ENCODE measurements around the gene ATP6V0A4. TPM values are rescaled to one million over a fixed set of nuclear protein-coding genes. Genes with fewer than 3 reads are reported as not detected.
A peak's percentile ranks its signal among the peaks of the same experiment; 100 is the strongest.

The ATP6V0A4 gene
- total RNA-seq, 1 donor from 2014 or later = not detected

DNA sequence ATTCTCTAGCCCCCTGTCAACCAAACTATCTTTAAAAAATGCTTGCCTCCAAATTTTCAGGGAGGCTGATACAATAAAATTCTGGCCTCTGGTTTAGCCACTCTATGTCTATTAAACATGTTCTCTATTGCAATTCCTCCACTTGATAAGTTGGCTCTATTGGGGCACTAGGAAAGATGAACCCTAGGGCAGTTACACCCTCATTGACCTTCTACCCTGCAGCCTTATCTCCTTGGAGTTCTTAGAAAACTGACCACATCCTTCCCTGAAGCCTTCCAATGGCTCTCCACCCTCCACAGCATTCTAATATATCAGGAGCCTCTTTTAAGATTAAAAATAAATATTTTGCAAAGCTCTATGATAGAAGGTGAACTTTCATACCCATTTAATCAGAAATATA, 127.4 kb downstream of the ATP6V0A4 start:
- no peak overlapping the region for H3K27ac Mint-ChIP-seq
- peaks cover 5% of the 10 kb centered on the region for H3K27me3 Mint-ChIP-seq (ENCODE audit: insufficient read depth)
- no peaks in the 10 kb centered on the region for H3K9me3 Mint-ChIP-seq
- DNase-seq (ENCODE audit: low spot score) = no peak
- H3K4me1 Mint-ChIP-seq (ENCODE audit: low read depth) = peaks cover 18% of the 10 kb centered on the region
- intact Hi-C loops (cut with micrococcal nuclease) = no loop called here
- H3K36me3 Mint-ChIP-seq (ENCODE audit: low read depth) = no peaks in the 10 kb centered on the region
- no peak overlapping the region for H3K4me3 Mint-ChIP-seq

DNA sequence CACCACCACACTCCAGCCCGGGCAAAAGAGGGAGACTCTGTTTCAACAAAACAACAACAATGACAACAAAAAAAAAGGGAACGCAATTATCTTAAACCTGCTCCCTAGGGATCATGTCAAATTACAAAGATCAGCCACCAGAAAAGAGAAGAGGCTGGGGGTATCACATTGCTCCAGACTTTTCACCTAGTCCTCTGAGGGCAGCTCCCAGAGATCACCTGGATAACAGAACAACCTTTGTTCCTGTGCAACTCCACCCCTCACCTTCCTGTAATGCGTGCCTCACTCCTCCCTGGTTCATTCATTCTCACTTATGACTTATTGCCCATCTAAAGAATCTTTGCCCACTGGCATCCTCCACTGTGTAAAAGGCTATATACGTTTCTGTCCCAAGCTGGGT, 128.6 kb downstream of the ATP6V0A4 start:
- peaks cover 11% of the 10 kb centered on the region for H3K27me3 Mint-ChIP-seq (ENCODE audit: insufficient read depth)
- peaks cover 20% of the 10 kb centered on the region for H3K4me1 Mint-ChIP-seq (ENCODE audit: low read depth)
- H3K27ac Mint-ChIP-seq = no peak overlapping the region
- no peaks in the 10 kb centered on the region for H3K9me3 Mint-ChIP-seq
- DNase-seq (ENCODE audit: low spot score) = no peak
- no peak overlapping the region for H3K4me3 Mint-ChIP-seq
- H3K36me3 Mint-ChIP-seq (ENCODE audit: low read depth) = no peaks in the 10 kb centered on the region
- intact Hi-C loops (cut with micrococcal nuclease) = no loop called here

DNA sequence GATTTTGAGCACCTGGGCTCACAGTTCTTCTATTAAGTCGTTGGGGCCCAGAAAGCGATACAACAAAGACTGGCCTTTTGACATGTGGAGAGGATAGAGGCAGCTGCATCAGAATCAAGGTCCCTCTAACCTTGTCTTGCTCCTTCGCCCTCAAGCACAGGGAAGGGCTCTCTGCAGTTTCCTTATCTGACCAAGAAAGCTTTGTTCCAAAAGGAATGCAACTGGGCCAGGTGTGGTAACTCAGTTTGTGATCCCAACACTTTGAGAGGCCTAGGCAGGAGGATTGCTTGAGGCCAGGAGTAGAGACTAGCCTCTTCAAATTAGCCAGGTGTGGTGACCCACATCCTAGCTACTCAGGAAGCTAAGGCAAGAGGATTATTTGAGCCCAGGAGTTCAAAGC, 129.1 kb downstream of the ATP6V0A4 start:
- Mint-ChIP-seq H3K4me1 (ENCODE audit: low read depth) (peaks cover 24% of the 10 kb centered on the region), H3K27ac (no peak overlapping the region), H3K9me3 (no peaks in the 10 kb centered on the region), H3K27me3 (ENCODE audit: insufficient read depth) (peaks cover 15% of the 10 kb centered on the region), H3K36me3 (ENCODE audit: low read depth) (no peaks in the 10 kb centered on the region), H3K4me3 (no peak overlapping the region)
- no peak for DNase-seq (ENCODE audit: low spot score)
- intact Hi-C loops (cut with micrococcal nuclease) = no loop called here

DNA sequence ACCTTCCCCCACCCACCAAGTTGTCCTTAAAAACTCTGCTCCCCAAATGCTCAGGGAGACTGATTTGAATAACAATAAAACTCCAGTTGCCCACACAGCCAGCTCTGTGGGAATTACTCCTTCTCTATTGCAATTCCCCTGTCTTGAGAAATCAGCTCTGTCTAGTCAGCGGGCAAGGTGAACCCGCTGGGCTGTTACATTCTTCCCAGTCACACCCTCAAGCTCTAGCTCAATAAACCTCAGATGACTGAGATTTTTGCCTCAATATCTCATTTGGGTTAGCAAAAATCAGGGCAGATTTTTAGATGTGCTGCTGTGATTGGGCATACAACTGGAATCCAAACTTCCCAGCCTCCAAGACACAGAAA, 129.8 kb downstream of the ATP6V0A4 start:
- Mint-ChIP-seq H3K27me3 (ENCODE audit: insufficient read depth) (peaks cover 22% of the 10 kb centered on the region), H3K36me3 (ENCODE audit: low read depth) (no peaks in the 10 kb centered on the region), H3K4me1 (ENCODE audit: low read depth) (peaks cover 28% of the 10 kb centered on the region), H3K4me3 (no peak overlapping the region), H3K9me3 (no peaks in the 10 kb centered on the region), H3K27ac (no peak overlapping the region)
- no peak for DNase-seq (ENCODE audit: low spot score)
- intact Hi-C loops (cut with micrococcal nuclease) = no loop called here

DNA sequence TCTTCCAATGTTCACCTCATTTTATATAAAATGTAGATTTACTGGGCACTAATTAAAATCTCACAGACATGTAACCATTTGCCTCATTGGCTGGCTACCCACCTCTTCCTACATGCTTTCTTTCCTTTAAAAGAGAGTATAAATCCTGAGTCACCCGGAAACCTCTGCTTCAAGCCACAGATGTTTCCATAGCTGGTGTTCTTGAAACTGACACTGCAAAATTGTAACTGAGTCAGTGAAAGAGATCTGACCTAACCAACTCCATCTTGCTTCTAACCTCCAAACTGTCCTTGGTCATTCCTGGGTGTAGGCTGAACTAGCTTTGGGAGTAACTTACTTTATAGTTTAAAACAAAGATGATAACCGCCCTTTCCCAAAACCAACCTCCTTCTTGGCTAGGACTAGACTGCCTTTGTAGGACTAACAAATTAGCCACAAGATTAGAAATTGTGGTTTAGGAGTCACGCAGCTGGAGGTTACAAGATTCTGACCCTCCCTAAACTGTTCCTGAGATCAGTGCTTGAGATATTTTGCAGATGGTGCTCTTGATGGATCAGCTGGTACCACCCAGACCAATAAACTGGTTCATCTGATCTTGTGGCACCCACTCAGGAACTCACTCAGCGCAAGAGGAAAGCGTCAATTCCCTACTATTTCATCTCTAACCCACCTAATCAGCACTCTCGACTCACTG, 130.3 kb downstream of the ATP6V0A4 start:
- Mint-ChIP-seq H3K9me3 (no peaks in the 10 kb centered on the region), H3K4me3 (no peak overlapping the region), H3K27ac (peak overlapping the region; percentile 7), H3K4me1 (ENCODE audit: low read depth) (peaks cover 28% of the 10 kb centered on the region), H3K36me3 (ENCODE audit: low read depth) (no peaks in the 10 kb centered on the region), H3K27me3 (ENCODE audit: insufficient read depth) (peaks cover 23% of the 10 kb centered on the region)
- intact Hi-C loops (cut with micrococcal nuclease) = loop anchor here (1.0 kb wide), 1 partner anchor 42 kb away; no protein-coding TSS in a partner anchor
- no peak for DNase-seq (ENCODE audit: low spot score)

DNA sequence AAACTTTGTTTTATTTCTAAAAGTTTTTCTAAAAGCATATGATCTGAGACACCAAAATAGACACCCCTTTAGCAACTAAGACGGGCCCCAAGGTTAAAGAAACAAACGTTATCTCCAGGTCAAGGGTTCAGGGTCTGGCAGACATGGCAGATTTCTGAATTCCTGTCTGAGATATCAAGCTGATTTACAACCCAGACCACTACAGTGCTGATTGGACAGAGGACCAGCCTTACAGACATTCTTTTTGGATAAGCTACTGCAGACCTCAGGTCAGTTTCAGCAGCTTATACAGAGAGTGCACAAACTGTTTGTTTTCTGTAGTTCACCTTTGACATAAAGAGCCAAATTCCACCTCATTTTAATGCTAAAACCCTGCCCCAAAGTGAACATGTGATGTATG, 131.6 kb downstream of the ATP6V0A4 start:
- DNase-seq (ENCODE audit: low spot score) = no peak
- no peaks in the 10 kb centered on the region for H3K9me3 Mint-ChIP-seq
- no peak overlapping the region for H3K27ac Mint-ChIP-seq
- H3K4me3 Mint-ChIP-seq = no peak overlapping the region
- intact Hi-C loops (cut with micrococcal nuclease) = no loop called here
- H3K4me1 Mint-ChIP-seq (ENCODE audit: low read depth) = peaks cover 28% of the 10 kb centered on the region
- H3K27me3 Mint-ChIP-seq (ENCODE audit: insufficient read depth) = peaks cover 24% of the 10 kb centered on the region
- no peaks in the 10 kb centered on the region for H3K36me3 Mint-ChIP-seq (ENCODE audit: low read depth)

DNA sequence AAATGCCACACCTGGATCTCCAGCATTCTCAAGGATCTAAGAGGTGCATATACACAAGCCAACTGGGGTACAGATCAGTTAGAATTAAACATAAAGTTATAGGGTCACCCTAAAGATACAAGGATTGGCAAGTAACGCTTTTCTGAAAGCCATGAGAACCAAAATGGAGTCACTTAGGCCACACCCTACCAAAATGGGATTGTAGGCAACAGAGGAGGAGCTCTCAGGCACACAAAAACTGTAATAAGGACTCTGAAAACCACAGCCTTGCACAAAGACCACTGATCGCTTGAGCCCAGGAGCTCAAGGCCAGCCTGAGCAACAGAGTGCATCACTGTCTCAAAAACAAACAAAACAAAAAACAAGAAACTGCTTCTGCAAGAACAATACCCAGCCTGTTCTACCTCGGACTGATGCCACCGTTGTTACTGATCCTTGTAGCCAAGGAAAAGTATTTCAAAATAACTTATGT, 132.3 kb downstream of the ATP6V0A4 start:
- DNase-seq (ENCODE audit: low spot score) = no peak
- Mint-ChIP-seq H3K4me3 (no peak overlapping the region), H3K9me3 (no peaks in the 10 kb centered on the region), H3K27me3 (ENCODE audit: insufficient read depth) (peaks cover 25% of the 10 kb centered on the region), H3K27ac (no peak overlapping the region), H3K36me3 (ENCODE audit: low read depth) (no peaks in the 10 kb centered on the region), H3K4me1 (ENCODE audit: low read depth) (peaks cover 28% of the 10 kb centered on the region)
- intact Hi-C loops (cut with micrococcal nuclease) = no loop called here

DNA sequence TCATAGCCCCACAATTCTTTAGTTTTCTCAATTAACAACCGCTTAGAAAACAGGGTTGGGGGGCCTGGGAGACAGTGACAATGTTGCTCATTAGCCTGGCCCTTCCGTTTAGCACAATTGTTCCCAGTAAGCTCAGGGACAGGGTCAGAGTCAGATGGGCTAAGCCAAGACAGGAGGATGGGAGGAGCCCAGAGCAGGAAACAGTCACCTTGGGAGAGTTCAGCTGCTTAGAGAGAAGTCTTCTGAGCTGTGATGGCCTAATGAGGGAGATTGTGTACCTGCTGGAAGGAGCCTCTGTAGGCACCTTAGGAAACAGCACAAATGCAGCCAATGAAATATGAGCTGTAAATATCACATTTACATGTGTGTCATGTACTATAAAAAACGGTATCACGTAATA, 132.7 kb downstream of the ATP6V0A4 start:
- Mint-ChIP-seq H3K27ac (no peak overlapping the region), H3K36me3 (ENCODE audit: low read depth) (no peaks in the 10 kb centered on the region), H3K4me1 (ENCODE audit: low read depth) (peaks cover 23% of the 10 kb centered on the region), H3K4me3 (peak overlapping the region; percentile 27), H3K27me3 (ENCODE audit: insufficient read depth) (peaks cover 25% of the 10 kb centered on the region), H3K9me3 (no peaks in the 10 kb centered on the region)
- intact Hi-C loops (cut with micrococcal nuclease) = no loop called here
- no peak for DNase-seq (ENCODE audit: low spot score)

DNA sequence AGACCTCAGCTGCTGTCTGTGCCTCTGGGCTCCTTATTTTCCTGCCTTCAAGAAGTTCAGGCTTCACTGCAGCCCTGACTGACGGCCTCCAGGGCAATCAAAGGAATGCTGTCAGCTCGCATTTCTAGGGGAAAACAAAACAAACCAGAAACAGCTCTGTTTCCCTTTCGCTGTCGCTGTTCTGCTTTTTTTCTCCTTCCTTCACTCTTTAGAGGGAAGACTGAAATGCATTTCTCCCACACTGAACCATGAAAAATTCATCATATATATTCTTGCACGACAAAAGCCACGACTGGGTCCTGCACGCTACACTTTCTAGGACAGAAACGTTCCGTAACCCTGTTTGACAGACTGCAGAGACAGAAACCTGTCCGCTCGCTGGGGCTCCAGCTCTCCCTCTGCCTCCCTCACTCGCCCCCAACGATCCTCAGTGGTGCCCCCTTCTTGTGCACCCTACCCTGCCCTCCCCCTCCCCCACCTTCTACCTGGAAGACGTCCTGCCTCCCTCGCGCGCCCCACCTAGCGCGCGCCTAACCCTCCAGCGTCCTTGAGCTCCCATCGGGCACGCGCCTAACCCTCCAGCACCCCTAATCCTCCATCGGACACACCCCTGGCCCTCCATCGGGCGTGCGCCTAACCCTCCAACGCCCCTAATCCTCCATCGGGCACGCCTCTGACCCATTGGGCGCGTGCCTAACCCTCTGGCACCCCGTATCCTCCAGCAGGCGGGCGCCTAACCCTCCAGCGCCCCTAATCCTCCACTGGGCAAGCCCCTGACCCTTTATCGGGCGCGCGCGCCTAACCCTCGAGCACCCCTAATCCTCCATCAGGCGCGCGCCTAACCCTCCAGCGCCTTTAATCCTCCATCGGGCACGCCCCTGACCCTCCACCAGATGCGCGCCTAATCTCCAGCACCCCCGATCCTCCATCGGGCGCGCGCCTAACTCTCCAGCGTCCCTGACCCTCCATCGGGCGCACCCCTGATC, 134.0 kb downstream of the ATP6V0A4 start:
- H3K4me3 Mint-ChIP-seq = peak overlapping the region; percentile 75
- intact Hi-C loops (cut with micrococcal nuclease) = no loop called here
- DNase-seq (ENCODE audit: low spot score) = no peak
- peaks cover 23% of the 10 kb centered on the region for H3K4me1 Mint-ChIP-seq (ENCODE audit: low read depth)
- no peak overlapping the region for H3K27ac Mint-ChIP-seq
- H3K9me3 Mint-ChIP-seq = no peaks in the 10 kb centered on the region
- H3K36me3 Mint-ChIP-seq (ENCODE audit: low read depth) = no peaks in the 10 kb centered on the region
- peaks cover 25% of the 10 kb centered on the region for H3K27me3 Mint-ChIP-seq (ENCODE audit: insufficient read depth)

DNA sequence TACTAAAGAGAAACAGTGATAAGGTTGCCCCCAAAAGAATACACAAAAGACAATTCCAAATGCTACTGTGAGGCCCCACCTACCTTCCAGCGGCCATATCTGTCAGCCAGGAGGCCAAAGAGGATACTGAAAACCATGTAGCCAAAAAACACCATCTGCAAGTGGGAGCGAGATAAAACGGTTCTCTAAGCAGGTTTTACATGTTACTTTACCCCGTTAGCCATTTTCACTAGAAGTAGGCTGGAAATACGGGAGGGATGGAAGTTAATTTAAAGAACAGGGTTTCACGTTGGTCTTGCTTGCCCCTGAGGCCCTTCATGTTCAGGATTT, 135.0 kb downstream of the ATP6V0A4 start:
- no peak overlapping the region for H3K4me3 Mint-ChIP-seq
- no peaks in the 10 kb centered on the region for H3K9me3 Mint-ChIP-seq
- peaks cover 25% of the 10 kb centered on the region for H3K27me3 Mint-ChIP-seq (ENCODE audit: insufficient read depth)
- H3K4me1 Mint-ChIP-seq (ENCODE audit: low read depth) = peaks cover 19% of the 10 kb centered on the region
- intact Hi-C loops (cut with micrococcal nuclease) = no loop called here
- DNase-seq (ENCODE audit: low spot score) = no peak
- H3K36me3 Mint-ChIP-seq (ENCODE audit: low read depth) = no peaks in the 10 kb centered on the region
- no peak overlapping the region for H3K27ac Mint-ChIP-seq

DNA sequence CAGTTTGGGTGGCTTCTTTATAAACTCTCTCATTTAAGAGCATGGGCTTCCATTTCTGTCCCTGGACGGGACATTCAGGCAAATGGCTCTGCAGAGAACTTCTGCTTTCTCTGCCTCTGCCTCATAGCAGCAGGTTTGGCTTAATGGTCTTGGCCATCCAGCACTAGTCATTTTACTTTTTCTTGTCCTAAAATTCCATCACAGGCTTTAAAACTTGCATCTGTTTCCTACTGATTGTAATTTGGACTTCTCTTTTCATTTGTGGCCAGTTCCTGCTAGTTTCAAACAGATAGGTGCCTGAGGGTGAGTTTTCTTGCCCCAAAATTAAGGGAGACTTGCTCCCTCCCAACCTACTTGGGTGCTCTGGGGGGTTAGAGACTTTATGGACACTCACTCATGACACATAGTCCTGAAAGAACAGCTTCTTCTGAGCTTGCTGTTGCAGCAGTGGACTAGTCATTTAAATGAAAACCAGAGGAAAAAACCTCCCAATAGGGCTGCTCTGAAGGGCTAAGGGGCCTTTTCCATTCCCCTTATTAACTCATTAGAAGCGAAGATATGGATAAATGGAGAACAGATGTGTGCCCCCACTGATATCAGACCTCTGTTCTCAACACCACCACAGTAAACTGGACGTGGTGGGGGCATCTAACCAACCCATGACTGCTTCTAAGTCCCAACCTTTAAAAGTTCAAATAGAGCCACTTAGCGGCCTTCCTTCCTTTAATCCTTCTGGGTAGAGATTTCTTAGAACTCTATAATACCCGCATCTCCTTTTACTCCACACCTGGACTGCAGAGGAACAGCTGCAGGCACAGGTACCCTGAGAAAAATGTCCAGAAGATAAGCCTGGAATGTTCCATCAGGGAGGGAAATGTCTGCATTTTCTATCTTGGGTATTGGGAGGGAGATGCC, 135.7 kb downstream of the ATP6V0A4 start:
- no peak for DNase-seq (ENCODE audit: low spot score)
- H3K36me3 Mint-ChIP-seq (ENCODE audit: low read depth) = no peaks in the 10 kb centered on the region
- intact Hi-C loops (cut with micrococcal nuclease) = no loop called here
- no peak overlapping the region for H3K27ac Mint-ChIP-seq
- peaks cover 12% of the 10 kb centered on the region for H3K4me1 Mint-ChIP-seq (ENCODE audit: low read depth)
- H3K27me3 Mint-ChIP-seq (ENCODE audit: insufficient read depth) = peaks cover 25% of the 10 kb centered on the region
- no peaks in the 10 kb centered on the region for H3K9me3 Mint-ChIP-seq
- H3K4me3 Mint-ChIP-seq = no peak overlapping the region

DNA sequence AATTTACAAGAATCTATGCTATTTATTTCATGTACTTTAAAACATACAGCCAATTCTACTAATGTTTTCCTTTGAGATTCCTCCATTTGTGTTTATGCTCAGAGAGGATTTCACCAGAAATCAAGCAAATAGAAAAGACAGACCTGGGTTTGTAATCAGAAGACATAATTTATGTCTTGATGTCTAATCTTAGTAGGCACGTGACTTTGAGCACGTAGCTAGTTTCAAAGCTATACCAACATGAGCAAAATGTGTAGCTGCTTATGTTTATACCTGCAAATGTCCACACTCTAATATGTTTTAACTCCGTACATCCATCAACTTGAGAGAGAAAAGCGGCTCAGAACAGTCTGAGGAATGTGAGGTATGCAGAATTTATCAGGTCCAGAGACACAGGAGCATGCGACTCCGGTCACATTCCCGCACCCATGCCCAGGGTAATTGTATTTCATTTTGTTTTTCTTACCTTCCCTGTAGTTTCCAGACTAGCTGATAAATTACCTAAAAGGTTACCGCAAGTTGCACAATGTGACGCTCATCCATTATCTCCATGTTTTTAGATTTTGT, 136.8 kb downstream of the ATP6V0A4 start:
- Mint-ChIP-seq H3K4me1 (ENCODE audit: low read depth) (peaks cover 10% of the 10 kb centered on the region), H3K4me3 (no peak overlapping the region), H3K27me3 (ENCODE audit: insufficient read depth) (peaks cover 23% of the 10 kb centered on the region), H3K9me3 (no peaks in the 10 kb centered on the region), H3K36me3 (ENCODE audit: low read depth) (no peaks in the 10 kb centered on the region), H3K27ac (no peak overlapping the region)
- intact Hi-C loops (cut with micrococcal nuclease) = no loop called here
- DNase-seq (ENCODE audit: low spot score) = no peak

Data from activated T-helper 1 cell treated with anti-CD3 and anti-CD28 coated beads, Interleukin-12 subunit alpha, Interleukin-12 subunit beta, Interleukin-2, Interleukin-4 antibody, amounts not matched to agents 30 ng/mL and 10 ng/mL and 1 ng/mL, durations not matched to agents 14 hours and 24 hours and 36 hours (primary cell).